ENCODE results near the gene CD99L2.

- no peak for TF ChIP-seq CTCF (IDR thresholded peaks at IDR 0.05; ENCODE audit: low read depth, low read length, poor library complexity, severe bottlenecking)
- TF ChIP-seq EZH2phosphoT487 (IDR thresholded peaks at IDR 0.05; ENCODE audit: borderline replicate concordance, low read length), result no peak
These were observed 108.4 kb downstream of the CD99L2 start for GRCh38 chrX:150790021-150790420.
